Measurements from ENCODE around the gene DEPP1. TPM values are rescaled to one million over a fixed set of nuclear protein-coding genes. Genes with fewer than 3 reads are reported as not detected.
A peak's percentile ranks its signal among the peaks of the same experiment; 100 is the strongest.

DEPP1 gene
- total RNA-seq, 1 donor from 2014 or later: 25.7 TPM

DNA sequence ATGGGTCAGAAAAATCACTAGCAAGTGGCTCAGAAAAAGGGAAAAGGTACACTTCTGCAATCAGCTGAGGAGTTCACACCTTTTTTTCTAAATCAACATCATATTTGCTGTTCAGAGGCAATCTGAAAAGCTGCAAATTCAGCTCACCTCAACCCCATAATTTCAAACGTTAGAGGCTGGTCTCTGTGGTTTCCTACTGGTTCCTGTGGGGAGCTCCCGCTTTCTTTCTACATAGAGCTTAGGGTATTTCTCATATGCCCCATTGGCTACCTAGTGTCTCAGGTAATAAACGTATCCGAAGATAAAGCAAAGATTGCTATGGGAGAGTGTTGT lies 16.9 kb upstream of the DEPP1 start:
- Mint-ChIP-seq H3K27ac (peak overlapping the region; percentile 83), H3K9me3 (no peaks in the 10 kb centered on the region), H3K27me3 (no peaks in the 10 kb centered on the region), H3K36me3 (peaks cover 3% of the 10 kb centered on the region), H3K4me3 (peak overlapping the region; percentile 49), H3K4me1 (ENCODE audit: unreplicated experiment) (peaks cover 25% of the 10 kb centered on the region)
- no peak for DNase-seq (ENCODE audit: extremely low spot score, unreplicated experiment)
- TF ChIP-seq, protein P1, sequence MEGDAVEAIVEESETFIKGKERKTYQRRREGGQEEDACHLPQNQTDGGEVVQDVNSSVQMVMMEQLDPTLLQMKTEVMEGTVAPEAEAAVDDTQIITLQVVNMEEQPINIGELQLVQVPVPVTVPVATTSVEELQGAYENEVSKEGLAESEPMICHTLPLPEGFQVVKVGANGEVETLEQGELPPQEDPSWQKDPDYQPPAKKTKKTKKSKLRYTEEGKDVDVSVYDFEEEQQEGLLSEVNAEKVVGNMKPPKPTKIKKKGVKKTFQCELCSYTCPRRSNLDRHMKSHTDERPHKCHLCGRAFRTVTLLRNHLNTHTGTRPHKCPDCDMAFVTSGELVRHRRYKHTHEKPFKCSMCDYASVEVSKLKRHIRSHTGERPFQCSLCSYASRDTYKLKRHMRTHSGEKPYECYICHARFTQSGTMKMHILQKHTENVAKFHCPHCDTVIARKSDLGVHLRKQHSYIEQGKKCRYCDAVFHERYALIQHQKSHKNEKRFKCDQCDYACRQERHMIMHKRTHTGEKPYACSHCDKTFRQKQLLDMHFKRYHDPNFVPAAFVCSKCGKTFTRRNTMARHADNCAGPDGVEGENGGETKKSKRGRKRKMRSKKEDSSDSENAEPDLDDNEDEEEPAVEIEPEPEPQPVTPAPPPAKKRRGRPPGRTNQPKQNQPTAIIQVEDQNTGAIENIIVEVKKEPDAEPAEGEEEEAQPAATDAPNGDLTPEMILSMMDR (conservative IDR thresholded peaks at IDR 0.05): no peak

DNA sequence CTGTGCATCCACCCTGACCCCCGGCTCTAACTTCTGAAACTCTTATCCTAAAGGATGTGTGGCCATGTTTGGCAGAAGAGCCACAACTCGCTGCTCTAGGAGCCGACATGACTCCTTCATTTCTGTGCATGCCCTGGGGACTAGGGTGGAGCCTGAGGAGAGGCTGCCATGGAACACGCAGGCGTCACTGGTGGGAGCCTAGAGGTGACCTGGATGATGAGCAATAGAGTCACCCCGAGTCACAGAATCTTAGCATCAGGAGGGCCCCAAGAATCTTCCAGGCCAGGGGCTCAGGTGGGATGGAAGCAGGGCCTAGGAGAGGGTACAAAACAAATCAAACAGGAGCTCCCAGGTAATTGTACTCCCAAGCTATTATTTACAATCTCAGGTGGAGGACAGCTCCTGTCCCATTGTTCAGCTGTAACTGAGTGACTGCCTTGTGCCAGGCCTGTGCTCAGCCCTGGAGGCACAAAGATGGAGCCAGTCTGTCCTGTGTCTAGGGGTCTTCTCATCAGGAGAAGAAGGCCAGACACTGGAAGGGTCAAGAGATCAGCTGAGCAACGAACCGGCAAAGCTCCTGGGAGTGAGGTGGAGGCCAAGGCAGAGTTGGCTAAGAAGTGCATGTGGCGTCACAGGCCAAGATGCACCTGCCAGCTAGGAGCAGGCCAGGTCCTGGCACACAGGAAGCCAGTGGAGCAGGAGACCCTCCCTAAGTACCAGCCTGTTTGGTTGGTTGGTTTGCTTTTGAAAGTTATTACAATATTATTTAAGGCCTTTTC lies 16.3 kb upstream of the DEPP1 start:
- no peak for DNase-seq (ENCODE audit: extremely low spot score, unreplicated experiment)
- no peaks in the 10 kb centered on the region for H3K27me3 Mint-ChIP-seq
- H3K4me1 Mint-ChIP-seq (ENCODE audit: unreplicated experiment): peaks cover 25% of the 10 kb centered on the region
- H3K9me3 Mint-ChIP-seq: no peaks in the 10 kb centered on the region
- H3K4me3 Mint-ChIP-seq: no peak overlapping the region
- H3K27ac Mint-ChIP-seq: peak overlapping the region; percentile 83
- peaks cover 8% of the 10 kb centered on the region for H3K36me3 Mint-ChIP-seq
- TF ChIP-seq, protein P1 (conservative IDR thresholded peaks at IDR 0.05): no peak

DNA sequence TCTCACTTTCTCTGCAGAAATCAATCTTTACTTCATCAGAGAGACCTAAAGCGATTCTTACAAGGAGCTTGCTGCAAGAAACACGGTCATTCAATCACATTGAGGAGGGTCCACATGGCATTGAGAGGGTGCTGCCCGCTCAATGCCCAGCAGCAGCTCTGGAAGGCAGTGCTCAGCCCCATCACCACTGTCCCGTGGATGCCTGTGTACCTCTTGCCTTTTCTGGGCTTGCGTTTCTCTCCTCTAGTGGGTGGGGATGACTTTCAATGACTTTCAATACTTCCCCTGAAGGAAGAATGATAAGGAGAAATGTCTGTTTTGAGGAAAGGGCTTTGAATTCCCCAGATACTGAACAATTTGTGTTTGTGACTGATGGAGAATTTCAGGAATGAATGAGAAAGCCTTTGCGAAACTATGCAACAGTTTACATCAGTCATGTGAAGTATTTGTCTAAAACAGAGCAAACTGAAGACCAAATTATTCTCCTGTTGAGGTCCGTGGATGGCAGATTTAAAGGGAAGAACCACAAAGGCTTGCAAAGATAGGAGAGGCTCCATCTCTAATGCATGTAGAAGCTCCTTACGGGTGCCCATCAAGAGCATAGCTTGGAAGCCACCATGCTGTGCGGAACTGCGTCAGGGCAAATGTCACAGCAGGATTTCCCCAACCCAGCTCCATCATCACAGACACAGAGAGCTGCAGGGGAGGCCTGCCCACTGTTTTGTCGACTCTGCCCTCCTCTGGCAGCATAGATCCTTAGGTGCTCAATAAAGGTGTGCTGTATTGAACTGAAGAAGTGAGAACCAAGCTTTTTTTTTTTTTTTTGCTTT lies 15.5 kb upstream of the DEPP1 start:
- Mint-ChIP-seq H3K4me1 (ENCODE audit: unreplicated experiment) (peaks cover 33% of the 10 kb centered on the region), H3K27ac (peak overlapping the region; percentile 83), H3K4me3 (no peak overlapping the region), H3K9me3 (no peaks in the 10 kb centered on the region), H3K36me3 (peaks cover 8% of the 10 kb centered on the region), H3K27me3 (no peaks in the 10 kb centered on the region)
- DNase-seq (ENCODE audit: extremely low spot score, unreplicated experiment): no peak
- TF ChIP-seq, protein P1 (conservative IDR thresholded peaks at IDR 0.05): no peak

DNA sequence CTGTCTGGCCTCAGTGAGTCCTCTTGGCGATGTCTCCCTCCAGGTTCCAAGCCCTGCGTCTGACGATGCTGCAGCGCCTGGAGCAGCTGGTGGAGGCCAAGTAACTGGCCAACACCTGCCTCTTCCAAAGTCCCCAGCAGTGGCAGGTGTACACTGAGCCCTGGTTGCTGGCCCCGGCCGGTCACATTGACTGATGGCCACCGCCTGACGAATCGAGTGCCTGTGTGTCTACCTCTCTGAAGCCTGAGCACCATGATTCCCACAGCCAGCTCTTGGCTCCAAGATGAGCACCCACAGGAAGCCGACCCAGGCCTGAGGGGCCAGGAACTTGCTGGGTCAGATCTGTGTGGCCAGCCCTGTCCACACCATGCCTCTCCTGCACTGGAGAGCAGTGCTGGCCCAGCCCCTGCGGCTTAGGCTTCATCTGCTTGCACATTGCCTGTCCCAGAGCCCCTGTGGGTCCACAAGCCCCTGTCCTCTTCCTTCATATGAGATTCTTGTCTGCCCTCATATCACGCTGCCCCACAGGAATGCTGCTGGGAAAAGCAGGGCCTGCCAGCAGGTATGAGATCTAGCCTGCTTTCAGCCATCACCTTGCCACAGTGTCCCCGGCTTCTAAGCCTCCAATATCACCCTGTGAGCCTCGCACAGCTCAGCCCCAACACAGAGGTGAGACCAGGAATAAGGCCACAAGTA lies 14.8 kb upstream of the DEPP1 start:
- Mint-ChIP-seq H3K4me1 (ENCODE audit: unreplicated experiment) (peaks cover 33% of the 10 kb centered on the region), H3K27ac (peak overlapping the region; percentile 83), H3K27me3 (no peaks in the 10 kb centered on the region), H3K36me3 (peaks cover 12% of the 10 kb centered on the region), H3K4me3 (no peak overlapping the region), H3K9me3 (no peaks in the 10 kb centered on the region)
- TF ChIP-seq, protein P1 (conservative IDR thresholded peaks at IDR 0.05): no peak
- no peak for DNase-seq (ENCODE audit: extremely low spot score, unreplicated experiment)

DNA sequence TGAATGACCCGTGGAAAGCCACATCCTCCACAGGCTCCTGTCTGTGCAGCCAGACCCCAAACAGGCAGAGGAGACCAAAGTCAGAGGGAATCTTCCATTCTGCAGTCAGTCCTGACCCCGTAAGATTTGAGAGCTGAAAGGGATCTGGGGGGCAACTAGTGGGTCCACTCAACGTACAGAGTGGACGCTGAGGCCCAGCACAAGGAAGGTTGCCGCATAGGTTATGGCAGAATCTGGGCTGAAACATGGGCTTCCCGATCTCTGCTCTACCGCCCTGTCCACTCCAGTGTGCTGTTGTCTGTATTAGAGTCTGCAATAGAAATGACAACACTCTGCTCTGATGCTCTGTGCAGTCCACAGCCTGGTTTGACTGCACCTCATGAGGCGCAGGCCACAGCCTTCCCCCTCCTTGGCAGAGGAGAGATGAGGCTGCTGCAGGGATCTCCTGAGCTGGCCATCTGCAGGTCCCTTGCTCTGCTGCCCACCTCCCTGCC lies 14.2 kb upstream of the DEPP1 start:
- Mint-ChIP-seq H3K36me3 (peaks cover 14% of the 10 kb centered on the region), H3K4me1 (ENCODE audit: unreplicated experiment) (peaks cover 33% of the 10 kb centered on the region), H3K9me3 (no peaks in the 10 kb centered on the region), H3K27me3 (no peaks in the 10 kb centered on the region), H3K27ac (no peak overlapping the region), H3K4me3 (no peak overlapping the region)
- DNase-seq (ENCODE audit: extremely low spot score, unreplicated experiment): no peak
- TF ChIP-seq, protein P1 (conservative IDR thresholded peaks at IDR 0.05): no peak
